Measurements from ENCODE around the gene ZNF385D. TPM values are rescaled to one million over a fixed set of nuclear protein-coding genes. Genes with fewer than 3 reads are reported as not detected.

Gene ZNF385D
- total RNA-seq, 1 experiment from 2014 or later, result not detected

GRCh38 chr3:21643752-21644151 is 107.3 kb downstream of the ZNF385D start:
- no peaks in the 10 kb centered on the region for H3K4me1 ChIP-seq (ENCODE audit: insufficient read depth, low read length, poor library complexity, severe bottlenecking)
- intact Hi-C loops (cut with micrococcal nuclease; ENCODE audit: unreplicated experiment), result no loop called here
- H3K36me3 ChIP-seq (ENCODE audit: insufficient read depth, low read length, poor library complexity, severe bottlenecking), result no peaks in the 10 kb centered on the region
- ChIA-PET CTCF (no interaction called here), POLR2A (ENCODE audit: low non-redundant PET) (no interaction called here)
- peaks cover 21% of the 10 kb centered on the region for H3K9me3 ChIP-seq (ENCODE audit: low read depth, low read length, poor library complexity, severe bottlenecking)
- TF ChIP-seq CTCF (conservative IDR thresholded peaks at IDR 0.05; ENCODE audit: low read depth, low read length), result no peak
- TF ChIP-seq EZH2 (IDR thresholded peaks at IDR 0.05; ENCODE audit: borderline replicate concordance, low read depth, low read length, poor library complexity, severe bottlenecking), result no peak
- H3K4me3 ChIP-seq (ENCODE audit: low read depth, low read length, poor library complexity, severe bottlenecking), result no peak overlapping the region
- H3K27ac ChIP-seq (ENCODE audit: low read depth, low read length, poor library complexity, severe bottlenecking), result no peak overlapping the region
- BruUV-seq (replicated peaks), result no TSS peak
- H3K27me3 ChIP-seq (replicated peaks; ENCODE audit: insufficient read depth, low read depth, low read length, poor library complexity), result no peaks in the 10 kb centered on the region
- no peak for DNase-seq (ENCODE audit: low spot score)

GRCh38 chr3:21642433-21642832 is 108.6 kb downstream of the ZNF385D start:
- ChIA-PET POLR2A (ENCODE audit: low non-redundant PET) (no interaction called here), CTCF (no interaction called here)
- H3K36me3 ChIP-seq (ENCODE audit: insufficient read depth, low read length, poor library complexity, severe bottlenecking), result no peaks in the 10 kb centered on the region
- H3K27ac ChIP-seq (ENCODE audit: low read depth, low read length, poor library complexity, severe bottlenecking), result no peak overlapping the region
- H3K4me3 ChIP-seq (ENCODE audit: low read depth, low read length, poor library complexity, severe bottlenecking), result no peak overlapping the region
- H3K4me1 ChIP-seq (ENCODE audit: insufficient read depth, low read length, poor library complexity, severe bottlenecking), result no peaks in the 10 kb centered on the region
- BruUV-seq (replicated peaks), result no TSS peak
- DNase-seq (ENCODE audit: low spot score), result no peak
- no peak for TF ChIP-seq CTCF (conservative IDR thresholded peaks at IDR 0.05; ENCODE audit: low read depth, low read length)
- H3K9me3 ChIP-seq (ENCODE audit: low read depth, low read length, poor library complexity, severe bottlenecking), result peaks cover 21% of the 10 kb centered on the region
- intact Hi-C loops (cut with micrococcal nuclease; ENCODE audit: unreplicated experiment), result no loop called here
- no peaks in the 10 kb centered on the region for H3K27me3 ChIP-seq (replicated peaks; ENCODE audit: insufficient read depth, low read depth, low read length, poor library complexity)

GRCh38 chr3:21641959-21642358 is 109.1 kb downstream of the ZNF385D start:
- Histone ChIP-seq H3K27ac (ENCODE audit: low read depth, low read length, poor library complexity, severe bottlenecking) (no peak overlapping the region), H3K4me1 (ENCODE audit: insufficient read depth, low read length, poor library complexity, severe bottlenecking) (no peaks in the 10 kb centered on the region), H3K27me3 (replicated peaks; ENCODE audit: insufficient read depth, low read depth, low read length, poor library complexity) (no peaks in the 10 kb centered on the region), H3K4me3 (ENCODE audit: low read depth, low read length, poor library complexity, severe bottlenecking) (no peak overlapping the region), H3K36me3 (ENCODE audit: insufficient read depth, low read length, poor library complexity, severe bottlenecking) (no peaks in the 10 kb centered on the region), H3K9me3 (ENCODE audit: low read depth, low read length, poor library complexity, severe bottlenecking) (peaks cover 19% of the 10 kb centered on the region)
- BruUV-seq (replicated peaks), result no TSS peak
- no peak for DNase-seq (ENCODE audit: low spot score)
- CTCF ChIA-PET, result no interaction called here
- intact Hi-C loops (cut with micrococcal nuclease; ENCODE audit: unreplicated experiment), result no loop called here
- POLR2A ChIA-PET (ENCODE audit: low non-redundant PET), result no interaction called here
- TF ChIP-seq CTCF (conservative IDR thresholded peaks at IDR 0.05; ENCODE audit: low read depth, low read length) (no peak), EZH2 (IDR thresholded peaks at IDR 0.05; ENCODE audit: borderline replicate concordance, low read depth, low read length, poor library complexity, severe bottlenecking) (no peak)
